Measurements from ENCODE around the gene HIC1.

Gene HIC1

DNA sequence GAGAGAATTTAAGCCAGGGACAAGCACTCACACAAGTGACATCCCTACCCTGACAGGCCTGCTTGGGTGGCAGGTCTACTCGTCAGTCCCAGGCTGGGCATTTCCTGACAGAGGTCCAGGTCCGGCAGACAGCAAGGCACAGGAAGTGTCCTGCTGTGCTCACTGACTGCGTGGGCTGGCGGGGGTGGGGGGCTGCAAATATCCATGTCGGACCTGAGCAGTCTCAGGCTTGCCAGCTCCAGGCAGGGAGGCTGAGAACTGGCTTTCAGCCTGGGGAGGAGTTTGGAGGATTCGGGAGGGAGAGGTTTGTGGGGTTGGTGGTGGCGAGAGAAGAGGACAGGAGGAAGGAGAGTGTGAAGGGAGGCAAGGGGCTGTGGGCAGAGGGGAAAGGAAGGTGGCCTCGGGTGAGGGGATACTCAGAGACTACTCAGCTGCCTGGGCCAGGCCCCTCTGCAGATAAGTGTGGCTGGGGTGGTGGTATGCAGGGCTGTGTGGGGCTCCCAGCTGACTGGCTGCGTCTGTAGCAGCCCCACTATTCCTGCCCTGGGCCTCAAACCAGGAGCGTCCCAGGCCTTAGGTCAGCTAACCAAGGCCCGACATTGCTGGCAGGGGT lies 7.8 kb downstream of the HIC1 start:
- H3K4me3 ChIP-seq (ENCODE audit: low read length) = no peak overlapping the region
- DNase-seq (ENCODE audit: low read depth) = peak; percentile 57
- TF ChIP-seq, protein P1, sequence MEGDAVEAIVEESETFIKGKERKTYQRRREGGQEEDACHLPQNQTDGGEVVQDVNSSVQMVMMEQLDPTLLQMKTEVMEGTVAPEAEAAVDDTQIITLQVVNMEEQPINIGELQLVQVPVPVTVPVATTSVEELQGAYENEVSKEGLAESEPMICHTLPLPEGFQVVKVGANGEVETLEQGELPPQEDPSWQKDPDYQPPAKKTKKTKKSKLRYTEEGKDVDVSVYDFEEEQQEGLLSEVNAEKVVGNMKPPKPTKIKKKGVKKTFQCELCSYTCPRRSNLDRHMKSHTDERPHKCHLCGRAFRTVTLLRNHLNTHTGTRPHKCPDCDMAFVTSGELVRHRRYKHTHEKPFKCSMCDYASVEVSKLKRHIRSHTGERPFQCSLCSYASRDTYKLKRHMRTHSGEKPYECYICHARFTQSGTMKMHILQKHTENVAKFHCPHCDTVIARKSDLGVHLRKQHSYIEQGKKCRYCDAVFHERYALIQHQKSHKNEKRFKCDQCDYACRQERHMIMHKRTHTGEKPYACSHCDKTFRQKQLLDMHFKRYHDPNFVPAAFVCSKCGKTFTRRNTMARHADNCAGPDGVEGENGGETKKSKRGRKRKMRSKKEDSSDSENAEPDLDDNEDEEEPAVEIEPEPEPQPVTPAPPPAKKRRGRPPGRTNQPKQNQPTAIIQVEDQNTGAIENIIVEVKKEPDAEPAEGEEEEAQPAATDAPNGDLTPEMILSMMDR (conservative IDR thresholded peaks at IDR 0.05; ENCODE audit: low read length) = no peak

DNA sequence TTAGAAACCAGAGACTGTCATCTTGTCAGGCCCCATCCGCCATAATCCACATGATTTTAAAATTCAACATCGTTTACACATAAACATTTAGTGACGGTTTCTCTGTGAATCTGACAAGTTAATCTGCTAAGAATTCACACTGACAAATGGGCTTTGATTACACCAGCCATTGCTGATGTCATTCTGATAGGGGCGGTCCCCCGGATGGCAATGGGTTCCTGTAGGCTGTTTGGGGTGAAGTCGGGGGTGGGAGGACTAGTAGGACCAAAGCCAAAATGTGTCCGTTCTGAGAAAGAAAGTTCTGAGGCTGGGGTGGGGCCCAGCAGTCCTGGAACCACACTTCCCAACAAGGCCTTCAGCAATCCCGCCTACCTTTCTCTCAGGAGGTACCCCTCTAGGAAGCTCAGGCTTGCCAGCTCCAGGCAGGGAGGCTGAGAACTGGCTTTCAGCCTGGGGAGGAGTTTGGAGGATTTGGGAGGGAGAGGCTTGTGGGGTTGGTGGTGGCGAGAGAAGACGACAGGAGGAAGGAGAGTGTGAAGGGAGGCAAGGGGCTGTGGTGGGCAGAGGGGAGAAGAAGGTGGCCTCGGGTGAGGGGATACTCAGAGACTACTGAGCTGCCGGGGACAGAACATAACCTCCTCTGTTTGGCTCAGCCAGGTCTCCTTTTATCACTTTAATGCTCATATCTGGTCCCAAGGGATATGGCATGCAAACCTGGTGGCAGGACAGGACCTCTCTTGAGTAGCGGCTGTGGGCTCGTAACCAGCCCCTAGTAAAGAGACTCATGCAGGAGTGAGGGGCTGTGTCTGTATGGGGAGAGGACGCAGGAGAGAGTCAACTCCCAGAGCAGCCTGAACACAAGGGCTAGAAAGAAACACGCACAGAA lies 8.6 kb downstream of the HIC1 start:
- no peak overlapping the region for H3K4me3 ChIP-seq (ENCODE audit: low read length)
- TF ChIP-seq, protein P1 (conservative IDR thresholded peaks at IDR 0.05; ENCODE audit: low read length) = no peak
- DNase-seq (ENCODE audit: low read depth) = peak; percentile 48

DNA sequence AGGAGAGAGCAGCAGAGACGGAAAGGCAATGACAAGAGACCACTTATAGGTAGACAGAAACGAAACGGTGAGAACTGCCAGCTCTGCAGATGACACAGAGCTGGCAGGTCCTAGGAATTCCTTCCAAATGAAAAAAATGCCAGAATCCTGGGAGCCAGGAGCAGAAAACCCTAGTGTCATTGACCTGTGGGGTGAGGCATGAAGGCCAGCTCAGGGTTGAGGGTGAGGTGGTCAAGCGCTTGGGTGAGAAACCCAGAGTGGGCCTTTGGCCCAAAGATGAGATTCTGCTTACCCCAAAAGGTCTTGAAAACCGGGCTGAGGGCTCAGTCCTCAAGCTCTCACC lies 9.2 kb downstream of the HIC1 start:
- TF ChIP-seq, protein P1 (conservative IDR thresholded peaks at IDR 0.05; ENCODE audit: low read length) = no peak
- no peak overlapping the region for H3K4me3 ChIP-seq (ENCODE audit: low read length)
- DNase-seq (ENCODE audit: low read depth) = no peak

DNA sequence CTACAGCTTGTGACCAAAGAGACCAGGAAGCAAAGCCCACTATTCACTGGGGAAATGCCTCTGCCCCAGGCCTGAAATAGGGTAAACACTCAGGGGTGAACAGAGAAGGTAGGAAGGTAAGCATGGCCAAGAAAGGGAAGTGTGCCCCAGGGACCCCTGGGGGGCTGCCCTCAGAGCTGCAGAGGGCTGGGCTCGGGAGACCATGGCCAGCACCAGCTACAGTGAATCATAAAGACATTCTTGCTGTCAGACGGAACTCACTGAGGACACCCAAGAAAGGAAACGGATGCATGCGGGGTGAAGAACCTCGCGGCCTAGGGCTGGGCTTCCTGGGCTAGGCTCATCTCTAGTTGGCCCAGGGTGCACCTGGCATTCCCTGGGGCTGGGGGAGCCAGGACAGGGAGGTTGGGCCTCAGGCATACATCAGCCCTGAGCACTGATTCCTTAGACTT lies 9.6 kb downstream of the HIC1 start:
- DNase-seq (ENCODE audit: low read depth) = no peak
- H3K4me3 ChIP-seq (ENCODE audit: low read length) = no peak overlapping the region
- TF ChIP-seq, protein P1 (conservative IDR thresholded peaks at IDR 0.05; ENCODE audit: low read length) = no peak

DNA sequence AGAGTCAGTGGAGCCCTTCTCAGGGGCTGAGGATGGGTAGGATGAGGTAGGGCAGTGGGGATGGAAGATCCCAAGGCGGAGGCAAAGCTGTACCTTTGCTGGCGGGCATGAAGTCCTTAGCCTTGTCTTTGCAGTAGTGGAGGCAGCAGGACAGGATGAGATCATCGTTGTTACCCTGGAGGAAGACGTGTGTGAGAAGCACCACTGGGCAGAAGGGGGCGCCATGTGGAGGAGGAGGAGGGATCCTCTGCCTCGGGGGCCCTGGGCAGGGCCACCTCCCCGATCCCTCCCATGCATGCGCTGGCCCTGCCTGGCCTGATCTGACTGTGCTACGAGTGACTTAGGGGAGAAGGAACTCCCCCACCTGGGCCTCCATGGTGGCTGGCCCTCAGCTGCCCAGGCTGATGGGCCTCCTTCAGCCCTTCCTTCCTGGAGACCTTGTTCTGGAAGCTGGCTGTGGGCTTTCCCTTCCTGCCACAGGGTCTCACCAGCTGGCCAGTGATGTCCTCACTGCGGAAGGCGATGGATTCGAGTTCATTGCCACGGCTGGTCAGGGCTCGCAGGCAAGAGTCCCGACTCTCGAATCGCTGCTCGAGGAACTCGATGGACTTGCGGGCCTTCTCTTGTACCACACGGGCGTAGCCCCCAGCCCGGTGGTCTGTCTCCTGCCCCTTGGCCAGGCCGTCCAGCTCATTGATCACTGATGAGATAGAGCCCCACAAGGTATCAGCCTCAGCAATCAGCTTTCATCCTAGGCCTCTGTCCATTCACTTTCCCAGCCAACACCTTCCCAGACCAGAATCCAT lies 10.3 kb downstream of the HIC1 start:
- H3K4me3 ChIP-seq (ENCODE audit: low read length) = no peak overlapping the region
- TF ChIP-seq, protein P1 (conservative IDR thresholded peaks at IDR 0.05; ENCODE audit: low read length) = peak; percentile 56
- DNase-seq (ENCODE audit: low read depth) = peak; percentile 66

DNA sequence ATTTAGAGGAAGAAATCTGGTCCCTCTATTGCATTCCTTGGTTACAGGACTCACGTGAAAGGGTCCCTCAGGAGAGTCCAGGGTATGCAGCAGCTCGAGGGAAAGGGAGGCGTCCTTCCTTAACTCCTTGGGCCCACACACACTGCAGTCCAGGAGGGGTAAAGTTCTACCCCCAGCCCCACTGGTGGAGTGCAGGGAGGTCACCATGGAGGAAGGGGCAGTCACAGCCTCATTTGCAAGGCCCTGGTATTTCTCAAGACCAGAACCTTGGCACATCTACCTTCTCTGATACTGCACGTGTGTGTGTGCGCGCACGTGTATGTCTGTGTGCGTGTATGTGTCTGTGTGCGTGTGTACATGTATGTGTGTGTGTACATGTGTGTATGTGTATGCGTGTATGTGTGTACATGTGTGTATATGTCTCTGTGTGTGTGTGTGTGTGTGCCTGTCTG lies 11.1 kb downstream of the HIC1 start:
- no peak overlapping the region for H3K4me3 ChIP-seq (ENCODE audit: low read length)
- TF ChIP-seq, protein P1 (conservative IDR thresholded peaks at IDR 0.05; ENCODE audit: low read length) = no peak
- DNase-seq (ENCODE audit: low read depth) = no peak
